HEK293 (cell line): ENCODE data around the gene BAIAP2.

ENCODE experiments used
- CTCF ChIA-PET: fragments of 350-600 bp; formaldehyde crosslinking; extraction: SDS; loops from one replicate; lab custom pipeline; 2021; ENCODE audit warnings: antibody characterized with exemption; lab: Yijun Ruan, JAX
- POLR2A ChIA-PET: fragments of 300-600 bp; formaldehyde crosslinking; extraction: SDS; loops from one replicate; lab custom pipeline; 2020; ENCODE audit warnings: antibody characterized with exemption, inconsistent platforms; lab: Yijun Ruan, JAX
- H3K27ac ChIP-seq: fragments of 200-500 bp; sonication (Bioruptor generic); 2 replicates; pipeline ENCODE4 v1.5.1; 2014; ENCODE audit warnings: low read depth, low read length, control low read depth, inconsistent platforms; ENCODE audit errors: extremely low read depth
- H3K36me3 ChIP-seq, 2 experiments: fragments of 200-500 bp in 1 of 2; sonication (Bioruptor generic) in 1 of 2; 1 replicate in 1 of 2; 2 replicates in 1 of 2; pipeline ENCODE4 v1.5.1; 2014 to 2017; ENCODE audit warnings: inconsistent platforms in 2 of 2, low read length in 2 of 2; ENCODE audit not compliant: control insufficient read depth in 2 of 2, insufficient read depth in 1 of 2
- H3K4me1 ChIP-seq: fragments of 200-500 bp; sonication (Bioruptor generic); 2 replicates; pipeline ENCODE4 v1.5.1; 2014; ENCODE audit warnings: mild to moderate bottlenecking, low read length, inconsistent platforms; ENCODE audit not compliant: control insufficient read depth, insufficient read depth
- H3K4me3 ChIP-seq: 2 replicates; pipeline ENCODE4 v1.5.1; 2011; ENCODE audit warnings: low read depth, mild to moderate bottlenecking, control low read depth, low read length, moderate library complexity
- H3K9me3 ChIP-seq: fragments of 200-500 bp; sonication (Bioruptor generic); 2 replicates; pipeline ENCODE4 v1.5.1; 2014; ENCODE audit warnings: low read depth, low read length, inconsistent platforms; ENCODE audit not compliant: control insufficient read depth, insufficient read depth
- GLI4 ChIP-seq: fragments of 450-650 bp; formaldehyde crosslinking; IDR thresholded peaks from 2 replicates; pipeline ENCODE4 v1.5.1; 2016; ENCODE audit warnings: missing biosample characterization, missing genetic modification characterization
- KLF16 ChIP-seq: fragments of 450-650 bp; formaldehyde crosslinking; IDR thresholded peaks from 2 replicates; pipeline ENCODE4 v1.5.1; 2017; ENCODE audit warnings: missing biosample characterization, missing genetic modification characterization
- MEIS1 ChIP-seq: sonication (generic); formaldehyde crosslinking; IDR thresholded peaks from 2 replicates; pipeline ENCODE4 v1.8.1; 2022; ENCODE audit warnings: missing genetic modification reagents, mild to moderate bottlenecking, borderline replicate concordance
- YY1 ChIP-seq: fragments of 450-650 bp; formaldehyde crosslinking; IDR thresholded peaks from 2 replicates; pipeline ENCODE4 v1.5.1; 2018; ENCODE audit warnings: missing biosample characterization, missing genetic modification characterization
- ZFP41 ChIP-seq: fragments of 450-650 bp; formaldehyde crosslinking; IDR thresholded peaks from 2 replicates; pipeline ENCODE4 v1.5.1; 2016; ENCODE audit warnings: missing biosample characterization, missing genetic modification characterization, borderline replicate concordance
- ZNF121 ChIP-seq: fragments of 450-650 bp; formaldehyde crosslinking; IDR thresholded peaks from 2 replicates; pipeline ENCODE4 v1.5.1; 2016; ENCODE audit warnings: missing biosample characterization, missing genetic modification characterization
- ZNF169 ChIP-seq: fragments of 450-650 bp; formaldehyde crosslinking; IDR thresholded peaks from 2 replicates; pipeline ENCODE4 v1.5.1; 2016; ENCODE audit warnings: missing biosample characterization, missing genetic modification characterization
- ZNF174 ChIP-seq: fragments of 450-650 bp; formaldehyde crosslinking; IDR thresholded peaks from 2 replicates; pipeline ENCODE4 v1.5.0; 2017; ENCODE audit warnings: missing biosample characterization, mild to moderate bottlenecking, missing genetic modification characterization
- ZNF37A ChIP-seq: fragments of 450-650 bp; IDR thresholded peaks from 2 replicates; pipeline ENCODE4 v1.5.1; 2018; ENCODE audit warnings: missing biosample characterization, missing genetic modification characterization
- ZNF426 ChIP-seq: fragments of 450-650 bp; formaldehyde crosslinking; IDR thresholded peaks from 2 replicates; pipeline ENCODE4 v1.5.1; 2017; ENCODE audit warnings: missing biosample characterization, missing genetic modification characterization, mild to moderate bottlenecking, inconsistent platforms, moderate library complexity
- ZNF600 ChIP-seq: fragments of 450-650 bp; formaldehyde crosslinking; IDR thresholded peaks from 2 replicates; pipeline ENCODE4 v1.5.1; 2016; ENCODE audit warnings: missing biosample characterization, missing genetic modification characterization
- ZNF776 ChIP-seq: fragments of 450-650 bp; formaldehyde crosslinking; IDR thresholded peaks from 2 replicates; pipeline ENCODE4 v1.5.0; 2017; ENCODE audit warnings: missing biosample characterization, missing genetic modification characterization, borderline replicate concordance
- ZNF777 ChIP-seq: fragments of 450-650 bp; formaldehyde crosslinking; IDR thresholded peaks from 2 replicates; pipeline ENCODE4 v1.5.1; 2017; ENCODE audit warnings: missing biosample characterization, missing genetic modification characterization, borderline replicate concordance
- TF ChIP-seq, protein P1 (sequence below): fragments of 450-650 bp; formaldehyde crosslinking; IDR thresholded peaks from 2 replicates; pipeline ENCODE4 v1.5.1; 2016; ENCODE audit warnings: missing biosample characterization, missing genetic modification characterization
- TF ChIP-seq, protein P2 (sequence below): sonication (generic); formaldehyde crosslinking; IDR thresholded peaks from 2 replicates; pipeline ENCODE4 v1.8.1; 2022; ENCODE audit warnings: mild to moderate bottlenecking, moderate library complexity, missing genetic modification reagents
- TF ChIP-seq, protein P3 (sequence below): fragments of 450-650 bp; formaldehyde crosslinking; IDR thresholded peaks from 2 replicates; pipeline ENCODE4 v1.5.1; 2016; ENCODE audit warnings: missing biosample characterization, missing genetic modification characterization
- TF ChIP-seq, protein P4 (sequence below): fragments of 450-650 bp; formaldehyde crosslinking; IDR thresholded peaks from 2 replicates; pipeline ENCODE4 v1.5.1; 2016; ENCODE audit warnings: missing biosample characterization, missing genetic modification characterization
- TF ChIP-seq, protein P5 (sequence below): fragments of 450-650 bp; formaldehyde crosslinking; IDR thresholded peaks from 2 replicates; pipeline ENCODE4 v1.5.1; 2016; ENCODE audit warnings: missing biosample characterization, missing genetic modification characterization
- TF ChIP-seq, protein P6 (sequence below): fragments of 450-650 bp; formaldehyde crosslinking; IDR thresholded peaks from 2 replicates; pipeline ENCODE4 v1.5.1; 2016; ENCODE audit warnings: missing biosample characterization, missing genetic modification characterization
- TF ChIP-seq, protein P7 (sequence below): fragments of 450-650 bp; formaldehyde crosslinking; IDR thresholded peaks from 2 replicates; pipeline ENCODE4 v1.5.1; 2016; ENCODE audit warnings: missing biosample characterization, missing genetic modification characterization

The BAIAP2 gene

DNA sequence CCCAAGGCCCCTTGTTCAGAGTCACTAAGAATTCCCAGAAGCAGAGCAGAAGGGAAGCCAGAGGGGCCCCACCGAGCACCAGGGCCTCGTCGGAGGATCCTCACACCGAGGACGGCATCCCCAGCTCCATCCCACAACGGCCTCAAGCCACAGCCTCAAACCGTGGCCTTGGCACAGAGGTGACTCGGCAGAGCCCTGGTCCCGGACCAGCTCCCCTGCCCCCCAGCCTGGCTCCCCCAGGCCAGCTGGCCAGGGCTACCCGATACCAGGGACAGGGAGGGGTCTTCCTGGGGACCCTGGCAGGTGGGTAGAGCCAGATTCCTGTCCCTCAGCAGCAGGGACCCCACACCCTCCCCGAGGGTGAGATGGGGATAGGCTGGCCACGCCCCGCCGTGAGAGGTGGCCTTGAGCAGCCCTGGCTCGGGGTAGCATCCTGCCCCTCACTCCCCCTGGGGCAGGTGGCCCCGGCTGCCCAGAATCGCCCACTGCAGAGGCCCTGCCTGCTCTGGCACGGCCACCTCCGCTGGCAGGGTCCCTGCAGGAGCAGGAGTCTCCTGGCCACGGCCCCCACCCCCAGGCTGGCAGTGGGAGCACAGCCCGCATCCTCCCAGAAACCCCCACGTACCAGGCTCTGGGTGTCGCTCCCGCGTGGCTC lies 124.8 kb downstream of the BAIAP2 start:
- H3K4me1 ChIP-seq: peaks cover 2% of the 10 kb centered on the region; the same call in 1 of the 2 replicates

DNA sequence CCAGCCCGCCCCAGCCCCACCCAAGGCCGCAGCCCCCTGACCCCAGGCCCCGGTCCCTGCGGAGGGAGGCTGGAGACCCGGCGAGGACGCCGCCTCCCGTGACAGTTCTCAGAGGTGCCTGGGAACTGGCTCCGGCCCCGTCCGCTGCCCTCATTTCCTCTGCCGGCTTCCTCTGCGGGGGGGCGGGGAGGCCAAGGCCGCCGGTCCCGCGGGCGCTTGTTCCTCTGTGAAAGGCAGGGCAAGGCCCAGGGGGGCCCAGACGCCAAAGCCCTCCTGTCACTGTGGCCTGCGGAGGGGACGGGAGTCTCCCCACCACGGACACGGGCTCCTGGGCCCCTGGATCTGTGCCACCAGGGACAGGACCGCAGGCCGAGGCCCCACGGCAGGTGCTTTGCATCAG lies 125.4 kb downstream of the BAIAP2 start:
- TF ChIP-seq ZFP41 (tag by site-specific recombination) (no peak), ZNF121 (tag by site-specific recombination) (no peak), ZNF169 (tag by site-specific recombination) (no peak)
- TF ChIP-seq, protein P1, sequence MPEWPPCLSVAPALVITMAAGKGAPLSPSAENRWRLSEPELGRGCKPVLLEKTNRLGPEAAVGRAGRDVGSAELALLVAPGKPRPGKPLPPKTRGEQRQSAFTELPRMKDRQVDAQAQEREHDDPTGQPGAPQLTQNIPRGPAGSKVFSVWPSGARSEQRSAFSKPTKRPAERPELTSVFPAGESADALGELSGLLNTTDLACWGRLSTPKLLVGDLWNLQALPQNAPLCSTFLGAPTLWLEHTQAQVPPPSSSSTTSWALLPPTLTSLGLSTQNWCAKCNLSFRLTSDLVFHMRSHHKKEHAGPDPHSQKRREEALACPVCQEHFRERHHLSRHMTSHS: no peak
- CTCF ChIA-PET: no interaction called here
- POLR2A ChIA-PET: no interaction called here
- Histone ChIP-seq H3K27ac (no peak overlapping the region), H3K4me3 (no peak overlapping the region), H3K4me1 (peaks cover 2% of the 10 kb centered on the region; the same call in 1 of the 2 replicates), H3K9me3 (no peaks in the 10 kb centered on the region), H3K36me3 (no peaks in the 10 kb centered on the region)

More for the DNA sequence above, 124.8 kb downstream of the BAIAP2 start:
- ChIA-PET POLR2A (no interaction called here), CTCF (no interaction called here)
- H3K4me3 ChIP-seq: no peak overlapping the region
- H3K9me3 ChIP-seq: no peaks in the 10 kb centered on the region
- TF ChIP-seq ZNF776 (tag by site-specific recombination) (no peak), GLI4 (tag by site-specific recombination) (no peak), KLF16 (tag by site-specific recombination) (no peak), MEIS1 (no peak), ZNF600 (no peak), ZNF426 (tag by site-specific recombination) (no peak), YY1 (tag by site-specific recombination) (no peak), ZNF174 (tag by site-specific recombination) (no peak), ZNF777 (tag by site-specific recombination) (no peak), ZNF37A (tag by site-specific recombination) (no peak)
- TF ChIP-seq, protein P2, sequence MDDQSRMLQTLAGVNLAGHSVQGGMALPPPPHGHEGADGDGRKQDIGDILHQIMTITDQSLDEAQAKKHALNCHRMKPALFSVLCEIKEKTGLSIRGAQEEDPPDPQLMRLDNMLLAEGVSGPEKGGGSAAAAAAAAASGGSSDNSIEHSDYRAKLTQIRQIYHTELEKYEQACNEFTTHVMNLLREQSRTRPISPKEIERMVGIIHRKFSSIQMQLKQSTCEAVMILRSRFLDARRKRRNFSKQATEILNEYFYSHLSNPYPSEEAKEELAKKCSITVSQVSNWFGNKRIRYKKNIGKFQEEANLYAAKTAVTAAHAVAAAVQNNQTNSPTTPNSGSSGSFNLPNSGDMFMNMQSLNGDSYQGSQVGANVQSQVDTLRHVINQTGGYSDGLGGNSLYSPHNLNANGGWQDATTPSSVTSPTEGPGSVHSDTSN: no peak
- TF ChIP-seq, protein P3, sequence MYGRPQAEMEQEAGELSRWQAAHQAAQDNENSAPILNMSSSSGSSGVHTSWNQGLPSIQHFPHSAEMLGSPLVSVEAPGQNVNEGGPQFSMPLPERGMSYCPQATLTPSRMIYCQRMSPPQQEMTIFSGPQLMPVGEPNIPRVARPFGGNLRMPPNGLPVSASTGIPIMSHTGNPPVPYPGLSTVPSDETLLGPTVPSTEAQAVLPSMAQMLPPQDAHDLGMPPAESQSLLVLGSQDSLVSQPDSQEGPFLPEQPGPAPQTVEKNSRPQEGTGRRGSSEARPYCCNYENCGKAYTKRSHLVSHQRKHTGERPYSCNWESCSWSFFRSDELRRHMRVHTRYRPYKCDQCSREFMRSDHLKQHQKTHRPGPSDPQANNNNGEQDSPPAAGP: no peak
- TF ChIP-seq, protein P1: no peak
- TF ChIP-seq, protein P4, sequence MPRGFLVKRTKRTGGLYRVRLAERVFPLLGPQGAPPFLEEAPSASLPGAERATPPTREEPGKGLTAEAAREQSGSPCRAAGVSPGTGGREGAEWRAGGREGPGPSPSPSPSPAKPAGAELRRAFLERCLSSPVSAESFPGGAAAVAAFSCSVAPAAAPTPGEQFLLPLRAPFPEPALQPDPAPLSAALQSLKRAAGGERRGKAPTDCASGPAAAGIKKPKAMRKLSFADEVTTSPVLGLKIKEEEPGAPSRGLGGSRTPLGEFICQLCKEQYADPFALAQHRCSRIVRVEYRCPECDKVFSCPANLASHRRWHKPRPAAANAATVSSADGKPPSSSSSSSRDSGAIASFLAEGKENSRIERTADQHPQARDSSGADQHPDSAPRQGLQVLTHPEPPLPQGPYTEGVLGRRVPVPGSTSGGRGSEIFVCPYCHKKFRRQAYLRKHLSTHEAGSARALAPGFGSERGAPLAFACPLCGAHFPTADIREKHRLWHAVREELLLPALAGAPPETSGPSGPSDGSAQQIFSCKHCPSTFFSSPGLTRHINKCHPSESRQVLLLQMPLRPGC (tag by site-specific recombination): no peak
- TF ChIP-seq, protein P5, sequence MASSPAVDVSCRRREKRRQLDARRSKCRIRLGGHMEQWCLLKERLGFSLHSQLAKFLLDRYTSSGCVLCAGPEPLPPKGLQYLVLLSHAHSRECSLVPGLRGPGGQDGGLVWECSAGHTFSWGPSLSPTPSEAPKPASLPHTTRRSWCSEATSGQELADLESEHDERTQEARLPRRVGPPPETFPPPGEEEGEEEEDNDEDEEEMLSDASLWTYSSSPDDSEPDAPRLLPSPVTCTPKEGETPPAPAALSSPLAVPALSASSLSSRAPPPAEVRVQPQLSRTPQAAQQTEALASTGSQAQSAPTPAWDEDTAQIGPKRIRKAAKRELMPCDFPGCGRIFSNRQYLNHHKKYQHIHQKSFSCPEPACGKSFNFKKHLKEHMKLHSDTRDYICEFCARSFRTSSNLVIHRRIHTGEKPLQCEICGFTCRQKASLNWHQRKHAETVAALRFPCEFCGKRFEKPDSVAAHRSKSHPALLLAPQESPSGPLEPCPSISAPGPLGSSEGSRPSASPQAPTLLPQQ (tag by site-specific recombination): no peak
- TF ChIP-seq, protein P6, sequence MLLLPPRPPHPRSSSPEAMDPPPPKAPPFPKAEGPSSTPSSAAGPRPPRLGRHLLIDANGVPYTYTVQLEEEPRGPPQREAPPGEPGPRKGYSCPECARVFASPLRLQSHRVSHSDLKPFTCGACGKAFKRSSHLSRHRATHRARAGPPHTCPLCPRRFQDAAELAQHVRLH (tag by site-specific recombination): no peak
- TF ChIP-seq, protein P7, sequence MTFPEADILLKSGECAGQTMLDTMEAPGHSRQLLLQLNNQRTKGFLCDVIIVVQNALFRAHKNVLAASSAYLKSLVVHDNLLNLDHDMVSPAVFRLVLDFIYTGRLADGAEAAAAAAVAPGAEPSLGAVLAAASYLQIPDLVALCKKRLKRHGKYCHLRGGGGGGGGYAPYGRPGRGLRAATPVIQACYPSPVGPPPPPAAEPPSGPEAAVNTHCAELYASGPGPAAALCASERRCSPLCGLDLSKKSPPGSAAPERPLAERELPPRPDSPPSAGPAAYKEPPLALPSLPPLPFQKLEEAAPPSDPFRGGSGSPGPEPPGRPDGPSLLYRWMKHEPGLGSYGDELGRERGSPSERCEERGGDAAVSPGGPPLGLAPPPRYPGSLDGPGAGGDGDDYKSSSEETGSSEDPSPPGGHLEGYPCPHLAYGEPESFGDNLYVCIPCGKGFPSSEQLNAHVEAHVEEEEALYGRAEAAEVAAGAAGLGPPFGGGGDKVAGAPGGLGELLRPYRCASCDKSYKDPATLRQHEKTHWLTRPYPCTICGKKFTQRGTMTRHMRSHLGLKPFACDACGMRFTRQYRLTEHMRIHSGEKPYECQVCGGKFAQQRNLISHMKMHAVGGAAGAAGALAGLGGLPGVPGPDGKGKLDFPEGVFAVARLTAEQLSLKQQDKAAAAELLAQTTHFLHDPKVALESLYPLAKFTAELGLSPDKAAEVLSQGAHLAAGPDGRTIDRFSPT (tag by site-specific recombination): no peak
- H3K36me3 ChIP-seq: no peaks in the 10 kb centered on the region
- H3K27ac ChIP-seq: no peak overlapping the region
